Adipocyte (in vitro differentiated cells): ENCODE results near the gene HTR3A.

Experiments used
- DNase-seq: peaks from one replicate; pipeline ENCODE4 v3.0.0-alpha.2; 2015; ENCODE audit warnings: low read depth
- H3K27me3 ChIP-seq: replicated peaks from 2 replicates; pipeline ENCODE4 v1.7.0; 2013; ENCODE audit warnings: mild to moderate bottlenecking, low read length, moderate library complexity; ENCODE audit not compliant: control insufficient read depth, insufficient read depth
- H3K36me3 ChIP-seq: 2 replicates; pipeline ENCODE4 v1.7.0; 2013; ENCODE audit warnings: low read length, mild to moderate bottlenecking, moderate library complexity; ENCODE audit not compliant: control insufficient read depth, insufficient read depth, severe bottlenecking
- H3K4me1 ChIP-seq: 2 replicates; pipeline ENCODE4 v1.7.0; 2013; ENCODE audit warnings: mild to moderate bottlenecking, low read length, moderate library complexity; ENCODE audit not compliant: control insufficient read depth, insufficient read depth
- H3K4me3 ChIP-seq: 2 replicates; pipeline ENCODE4 v1.7.0; 2013; ENCODE audit warnings: mild to moderate bottlenecking, low read length, moderate library complexity
- H3K9ac ChIP-seq: 2 replicates; pipeline ENCODE4 v1.7.0; 2013; ENCODE audit warnings: mild to moderate bottlenecking, low read length, moderate library complexity
- H3K9me3 ChIP-seq: 2 replicates; pipeline ENCODE4 v1.7.0; 2013; ENCODE audit warnings: mild to moderate bottlenecking, low read length, moderate library complexity; ENCODE audit not compliant: control insufficient read depth

The HTR3A gene

DNA sequence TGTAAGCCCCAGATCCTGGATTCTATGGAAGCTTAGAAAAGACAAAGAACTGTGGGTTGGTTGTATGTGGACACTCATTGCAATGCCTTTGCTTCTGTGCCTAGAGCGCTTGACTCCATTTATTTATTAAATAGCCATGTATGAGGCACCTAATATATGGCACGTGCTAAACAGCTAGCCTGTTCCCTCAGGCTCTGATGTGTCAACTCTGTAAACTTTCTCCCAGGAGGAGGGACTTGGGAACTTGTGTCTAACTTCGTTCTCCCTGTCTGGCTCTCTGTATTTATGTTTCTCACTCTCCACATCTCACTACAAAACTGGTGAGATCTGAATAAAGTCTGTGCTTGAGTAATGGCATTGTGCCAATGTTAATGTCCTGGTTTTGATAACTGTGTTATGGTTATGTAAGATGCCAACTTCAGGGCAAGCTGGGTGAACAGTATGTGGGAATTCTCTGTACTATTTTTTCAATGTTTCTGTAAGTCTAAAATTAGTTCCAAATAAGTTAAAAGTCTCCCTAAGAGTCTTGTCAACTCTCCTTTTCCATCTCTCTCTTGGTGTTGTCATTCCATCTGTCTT, 50.5 kb downstream of the HTR3A start:
- H3K4me1 ChIP-seq = peaks cover 5% of the 10 kb centered on the region
- H3K9me3 ChIP-seq = no peaks in the 10 kb centered on the region
- H3K4me3 ChIP-seq = no peak overlapping the region
- no peak overlapping the region for H3K9ac ChIP-seq
- H3K36me3 ChIP-seq = no peaks in the 10 kb centered on the region
- no peak for DNase-seq
- H3K27me3 ChIP-seq = peaks cover 65% of the 10 kb centered on the region

DNA sequence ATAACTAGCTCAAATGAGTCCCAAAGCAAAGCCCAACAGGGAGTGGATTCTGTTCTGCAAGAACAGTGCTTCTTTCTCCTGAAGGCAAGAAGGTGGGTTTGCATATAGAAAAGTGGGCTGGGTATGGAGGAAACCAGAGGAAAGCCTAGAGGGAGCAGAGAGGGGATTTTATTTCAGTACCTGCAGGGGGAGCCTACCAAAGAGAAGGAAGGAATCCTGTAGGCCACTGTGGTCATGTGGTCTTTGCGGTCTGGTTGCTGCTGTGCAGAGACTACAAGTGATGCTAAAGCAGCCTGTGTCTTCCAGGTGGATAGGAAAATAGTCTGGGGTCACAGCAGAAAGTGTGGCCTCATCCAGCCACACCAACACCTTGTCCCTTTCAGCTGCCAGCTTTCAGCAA, 51.4 kb downstream of the HTR3A start:
- Histone ChIP-seq H3K9ac (no peak overlapping the region), H3K27me3 (peaks cover 75% of the 10 kb centered on the region), H3K4me3 (no peak overlapping the region), H3K9me3 (no peaks in the 10 kb centered on the region), H3K4me1 (peaks cover 5% of the 10 kb centered on the region), H3K36me3 (no peaks in the 10 kb centered on the region)
- DNase-seq = peak; percentile 7

DNA sequence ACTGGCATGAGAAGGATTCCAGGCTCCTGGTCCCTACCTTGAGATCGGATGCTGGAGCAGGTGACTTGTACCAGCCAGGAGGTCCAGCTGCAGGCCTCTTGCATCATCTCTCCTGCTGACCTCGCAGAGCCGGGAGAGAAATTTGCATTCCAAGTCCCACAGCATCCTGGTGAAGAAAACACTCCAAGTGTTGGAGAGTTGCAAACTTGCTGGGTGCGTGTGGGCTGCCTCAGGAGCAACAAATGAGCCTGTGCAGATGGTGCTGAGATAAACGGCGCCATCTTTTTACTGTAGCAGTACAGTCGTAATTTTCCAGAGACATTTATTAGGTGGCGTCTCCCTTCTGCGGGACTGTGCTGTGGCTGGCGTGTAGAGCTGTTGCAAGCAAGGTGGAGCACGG, 52.5 kb downstream of the HTR3A start:
- H3K4me3 ChIP-seq = no peak overlapping the region
- H3K27me3 ChIP-seq = peaks cover 73% of the 10 kb centered on the region
- DNase-seq = no peak
- H3K4me1 ChIP-seq = peaks cover 5% of the 10 kb centered on the region
- H3K9me3 ChIP-seq = no peaks in the 10 kb centered on the region
- no peak overlapping the region for H3K9ac ChIP-seq
- no peaks in the 10 kb centered on the region for H3K36me3 ChIP-seq

DNA sequence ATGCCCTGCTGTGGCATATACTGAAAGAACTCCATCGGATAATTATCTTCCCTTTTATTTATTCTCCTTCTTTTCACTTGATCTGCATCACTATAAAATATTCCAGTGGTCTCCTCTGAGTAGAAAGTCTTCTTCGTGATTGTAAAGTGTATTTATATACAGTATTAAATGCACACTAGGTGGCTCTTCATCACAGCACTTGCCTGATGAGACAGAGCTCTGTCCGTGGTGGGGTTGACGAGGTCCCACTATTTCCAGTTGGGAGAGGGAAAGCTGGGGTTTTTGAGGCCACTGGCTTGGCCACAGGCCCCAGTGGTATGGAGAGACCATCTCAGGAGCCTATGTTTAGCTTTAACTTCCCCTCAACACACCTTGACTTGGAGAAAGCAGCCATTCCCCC, 53.0 kb downstream of the HTR3A start:
- Histone ChIP-seq H3K4me3 (no peak overlapping the region), H3K4me1 (peaks cover 5% of the 10 kb centered on the region), H3K27me3 (peaks cover 69% of the 10 kb centered on the region), H3K9ac (no peak overlapping the region), H3K9me3 (no peaks in the 10 kb centered on the region), H3K36me3 (no peaks in the 10 kb centered on the region)
- peak; percentile 43 for DNase-seq

DNA sequence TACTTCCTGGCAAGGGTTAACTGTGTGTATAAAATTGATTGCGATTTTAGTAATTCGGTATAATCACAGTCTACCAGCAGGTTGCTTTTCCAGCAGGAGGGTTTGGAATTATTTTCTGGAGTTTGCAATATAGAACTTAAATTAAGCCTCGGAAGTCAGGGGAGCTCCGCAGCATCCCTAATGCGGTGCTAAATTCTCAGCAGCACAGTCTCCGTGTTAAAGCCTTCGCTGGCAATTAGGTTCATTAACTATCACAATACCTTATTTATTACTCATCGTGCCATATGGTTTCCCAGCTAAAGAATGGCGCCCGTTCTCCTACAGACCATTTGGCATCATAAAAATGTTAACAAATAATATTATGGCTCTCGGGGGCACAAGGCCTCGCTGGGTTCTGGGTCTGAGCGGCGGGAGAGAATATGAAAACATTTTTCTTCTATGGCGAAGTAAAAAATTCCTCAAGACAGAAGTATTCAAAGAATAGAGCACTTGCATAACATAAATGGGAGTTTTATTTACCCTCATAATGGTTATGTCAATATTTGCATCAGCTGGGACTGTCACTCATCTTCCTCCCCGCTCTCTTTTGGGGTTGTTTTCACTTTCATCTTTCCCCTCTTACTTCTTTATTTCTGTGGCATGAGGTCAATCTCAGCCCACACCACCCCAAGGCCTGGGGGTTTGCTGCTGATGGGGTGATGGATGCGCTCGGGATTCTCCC, 56.5 kb downstream of the HTR3A start:
- no peaks in the 10 kb centered on the region for H3K9me3 ChIP-seq
- no peak for DNase-seq
- no peak overlapping the region for H3K9ac ChIP-seq
- no peaks in the 10 kb centered on the region for H3K36me3 ChIP-seq
- peaks cover 2% of the 10 kb centered on the region for H3K4me1 ChIP-seq
- H3K4me3 ChIP-seq = no peak overlapping the region
- H3K27me3 ChIP-seq = peaks cover 49% of the 10 kb centered on the region

DNA sequence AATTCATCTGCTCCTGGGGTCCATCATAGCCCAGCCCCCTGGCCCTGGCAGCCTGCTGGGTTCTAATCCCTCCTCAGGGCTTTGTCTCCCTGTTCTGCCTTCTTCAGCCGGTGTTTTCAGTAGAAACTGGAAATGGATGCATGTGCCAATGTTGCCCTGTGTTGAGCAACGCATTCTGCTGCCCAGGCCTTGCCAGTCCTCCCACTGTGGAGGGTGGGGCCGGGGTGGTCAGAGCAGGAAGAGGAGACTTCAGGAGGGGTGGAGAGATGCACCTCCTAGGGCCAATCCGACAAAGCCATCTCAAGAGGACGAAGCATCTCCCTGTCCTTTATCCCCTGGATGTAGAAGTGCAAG, 57.0 kb downstream of the HTR3A start:
- Histone ChIP-seq H3K4me3 (no peak overlapping the region), H3K4me1 (peaks cover 7% of the 10 kb centered on the region), H3K27me3 (peaks cover 44% of the 10 kb centered on the region), H3K9me3 (no peaks in the 10 kb centered on the region), H3K9ac (no peak overlapping the region), H3K36me3 (no peaks in the 10 kb centered on the region)
- no peak for DNase-seq

DNA sequence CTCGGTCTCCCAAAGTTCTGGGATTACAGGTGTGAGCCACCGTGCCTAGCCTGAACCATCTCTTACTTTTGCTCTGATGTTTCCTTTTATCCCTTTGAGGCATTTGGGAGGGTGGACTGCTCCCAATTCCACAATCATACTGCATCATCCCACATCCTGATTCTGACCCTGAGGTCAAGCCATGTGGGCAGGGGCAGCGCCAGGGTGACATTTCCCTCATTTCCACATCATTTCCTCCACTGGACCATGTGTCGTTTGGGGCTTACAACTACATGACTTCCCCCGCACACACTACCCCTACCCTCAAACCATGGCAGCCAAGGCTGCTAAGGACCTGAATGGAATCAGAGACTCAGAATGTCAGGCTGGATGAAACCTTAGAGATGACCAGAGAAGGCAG, 58.2 kb downstream of the HTR3A start:
- Histone ChIP-seq H3K4me1 (peaks cover 9% of the 10 kb centered on the region), H3K4me3 (no peak overlapping the region), H3K9ac (no peak overlapping the region), H3K36me3 (no peaks in the 10 kb centered on the region), H3K27me3 (peaks cover 33% of the 10 kb centered on the region), H3K9me3 (no peaks in the 10 kb centered on the region)
- no peak for DNase-seq

DNA sequence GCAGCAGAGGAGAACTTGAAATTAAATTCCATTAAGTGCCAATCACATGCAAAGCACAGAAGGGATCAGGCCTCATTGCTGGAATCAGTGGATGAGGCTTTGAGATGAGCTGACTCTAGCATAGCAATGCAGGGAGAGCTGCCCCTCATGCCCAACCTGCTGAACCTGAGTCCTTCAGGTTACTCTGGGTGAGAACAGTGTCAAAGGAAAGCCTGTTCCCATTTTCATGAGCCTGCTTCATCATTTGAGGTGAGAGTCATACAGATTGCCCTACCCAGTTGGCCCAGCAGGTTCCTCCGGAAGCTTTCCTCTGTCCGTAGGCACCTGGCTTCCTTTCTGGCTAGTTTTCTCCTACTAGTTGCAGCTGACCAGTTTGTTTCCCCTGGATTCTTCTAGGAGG, 58.7 kb downstream of the HTR3A start:
- DNase-seq = no peak
- H3K4me1 ChIP-seq = peaks cover 9% of the 10 kb centered on the region

DNA sequence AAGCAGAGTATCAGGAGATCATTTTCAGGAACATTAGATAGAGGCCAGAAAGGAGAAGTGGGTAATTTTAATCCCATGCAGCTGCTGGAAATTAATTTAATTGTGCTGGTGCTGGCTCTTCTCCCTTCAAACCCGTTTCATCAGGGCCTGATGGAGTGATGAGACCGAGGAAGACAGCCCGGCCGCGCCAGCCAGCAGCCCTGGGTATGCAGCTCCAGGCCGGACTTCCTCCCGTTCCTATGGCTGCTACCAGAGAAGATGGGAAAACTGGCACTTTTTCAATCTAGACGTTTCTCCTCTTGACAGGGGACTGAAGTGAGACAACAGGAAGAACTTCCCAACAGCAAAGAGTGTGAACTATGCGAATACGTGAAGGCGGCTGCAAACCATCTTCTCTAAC, 60.0 kb downstream of the HTR3A start:
- Histone ChIP-seq H3K4me1 (peaks cover 18% of the 10 kb centered on the region), H3K27me3 (peaks cover 14% of the 10 kb centered on the region)

More for the DNA sequence above, 58.7 kb downstream of the HTR3A start:
- H3K27me3 ChIP-seq = peaks cover 28% of the 10 kb centered on the region
- no peak overlapping the region for H3K4me3 ChIP-seq
- no peaks in the 10 kb centered on the region for H3K36me3 ChIP-seq
- H3K9me3 ChIP-seq = no peaks in the 10 kb centered on the region
- no peak overlapping the region for H3K9ac ChIP-seq

DNA sequence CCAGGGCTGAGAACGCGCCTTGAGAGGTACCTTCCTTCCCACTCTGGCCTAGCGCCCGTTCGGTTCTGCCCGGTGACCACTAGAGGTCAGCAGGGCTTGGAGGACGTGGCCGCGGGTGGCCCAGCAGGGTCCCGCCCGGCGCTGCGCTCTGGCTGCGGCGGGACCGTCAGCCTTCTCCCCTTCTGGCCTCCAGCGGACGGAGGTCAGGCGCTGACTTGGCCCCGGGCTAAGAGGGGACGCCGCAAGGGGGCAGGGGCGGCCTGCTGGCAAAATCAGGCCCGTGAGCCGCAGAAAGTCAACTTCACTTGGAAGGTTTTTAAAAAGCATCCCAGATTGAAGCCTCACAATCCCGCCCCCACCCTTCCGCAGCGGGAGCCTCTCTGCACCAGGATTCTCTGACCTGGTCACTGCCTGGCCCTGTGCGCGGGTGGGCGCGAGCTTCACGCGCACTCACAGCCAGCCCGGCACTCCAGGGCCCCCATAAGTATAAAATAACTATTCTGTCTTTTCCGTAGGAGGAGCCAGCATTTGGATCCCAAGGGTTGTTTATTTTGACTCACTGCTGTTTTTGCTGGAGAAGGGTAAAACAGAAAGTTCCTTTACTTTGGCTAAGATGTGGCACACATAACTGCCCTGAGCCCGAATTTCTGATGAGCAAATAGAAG, 61.4 kb downstream of the HTR3A start:
- peaks cover 1% of the 10 kb centered on the region for H3K27me3 ChIP-seq
- DNase-seq = peak; percentile 84
- H3K4me1 ChIP-seq = peaks cover 30% of the 10 kb centered on the region
- no peaks in the 10 kb centered on the region for H3K36me3 ChIP-seq
- peak overlapping the region; percentile 77 for H3K9ac ChIP-seq
- H3K9me3 ChIP-seq = no peaks in the 10 kb centered on the region
- peak overlapping the region; percentile 67 for H3K4me3 ChIP-seq

More for the DNA sequence above, 60.0 kb downstream of the HTR3A start:
- Histone ChIP-seq H3K9ac (no peak overlapping the region), H3K9me3 (no peaks in the 10 kb centered on the region), H3K4me3 (no peak overlapping the region), H3K36me3 (no peaks in the 10 kb centered on the region)
- DNase-seq = no peak

DNA sequence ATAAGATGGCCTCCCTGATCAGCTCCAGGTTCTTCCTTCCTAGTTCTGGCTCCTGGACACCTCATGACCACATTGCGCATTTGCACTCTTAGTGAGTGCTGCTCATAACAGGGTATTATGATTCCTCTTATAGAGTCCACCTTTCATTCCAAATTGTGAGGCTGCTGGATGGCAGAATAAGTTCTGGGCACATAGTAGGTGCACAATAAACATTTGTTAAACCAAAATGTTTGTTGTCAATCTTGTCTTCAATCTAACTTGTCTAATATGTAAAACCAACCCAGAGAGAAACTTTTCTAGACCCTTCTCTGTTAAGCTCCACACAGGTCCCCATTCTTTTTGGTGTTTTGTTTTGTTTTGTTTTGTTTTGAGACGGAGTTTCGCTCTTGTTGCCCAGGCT, 62.0 kb downstream of the HTR3A start:
- Histone ChIP-seq H3K27me3 (no peaks in the 10 kb centered on the region), H3K4me1 (peaks cover 30% of the 10 kb centered on the region), H3K9ac (peak overlapping the region; percentile 77), H3K36me3 (no peaks in the 10 kb centered on the region), H3K4me3 (peak overlapping the region; percentile 67), H3K9me3 (no peaks in the 10 kb centered on the region)
- no peak for DNase-seq
